Pons (tissue), 1 donor: Measurements from ENCODE around the gene NRXN3.
A peak's percentile ranks its signal among the peaks of the same experiment; 100 is the strongest.

Source experiments
- DNase-seq: peaks from one replicate; pipeline ENCODE4 v3.0.0-alpha.2; 2016; ENCODE audit warnings: low spot score

Gene NRXN3

DNA sequence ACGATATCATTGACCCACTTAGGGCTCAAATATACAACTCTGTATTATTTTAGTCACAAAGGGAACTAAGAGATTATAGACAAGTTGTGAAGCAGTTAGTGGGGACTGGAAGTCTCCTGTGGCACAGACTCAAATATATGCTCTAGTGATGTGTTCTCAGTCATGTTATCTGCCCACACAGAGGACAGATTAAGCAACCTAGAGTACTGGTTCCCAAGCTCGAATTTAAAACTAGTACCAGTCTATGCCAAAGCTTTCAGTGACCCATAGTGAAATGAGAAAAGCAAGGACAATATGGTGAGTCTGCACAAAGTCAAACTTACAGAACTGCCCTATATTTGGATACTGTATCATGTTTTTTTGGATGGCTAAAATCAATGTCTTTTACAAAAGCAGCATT, 1651.9 kb downstream of the NRXN3 start:
- no peak for DNase-seq

DNA sequence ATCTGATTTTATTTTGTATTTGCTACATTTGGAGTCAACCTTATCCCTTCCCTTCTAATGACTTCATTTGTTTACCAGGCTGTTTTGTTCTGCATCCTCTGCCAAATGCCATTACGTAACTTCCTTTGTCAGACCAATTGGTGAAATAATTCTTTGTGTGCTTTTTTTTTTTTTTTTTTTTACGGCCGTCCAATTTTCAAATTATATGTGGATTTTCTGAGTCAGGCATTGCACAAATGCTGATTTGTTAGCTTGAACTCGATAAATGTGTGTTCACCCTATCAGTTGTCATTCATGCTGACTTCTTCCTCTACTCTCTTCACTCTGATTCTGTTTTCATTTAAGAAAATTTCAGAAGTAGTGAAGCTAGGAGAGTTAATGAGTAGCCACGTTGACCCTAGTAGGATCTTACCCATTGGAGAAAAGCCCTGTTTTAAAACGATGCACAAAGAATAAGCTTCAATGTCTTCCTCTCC, 1654.9 kb downstream of the NRXN3 start:
- peak; percentile 96 for DNase-seq

DNA sequence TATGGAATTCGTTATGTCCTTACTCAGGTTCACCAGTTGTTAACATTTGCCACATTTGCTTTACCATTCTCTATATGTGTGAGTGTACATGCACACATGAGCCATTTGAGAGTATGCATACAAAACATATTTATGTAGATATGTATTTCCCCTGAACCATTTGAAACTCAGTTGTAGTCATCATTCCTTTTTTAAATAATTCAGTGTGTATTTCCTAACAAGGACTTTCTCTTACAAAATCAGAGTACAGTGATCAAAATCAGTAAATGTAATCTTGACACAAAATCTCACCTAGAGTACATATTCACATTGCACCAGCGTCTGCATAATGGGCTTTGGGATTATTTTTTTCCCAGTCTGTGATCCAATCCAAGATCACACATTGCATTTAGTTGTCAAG, 1656.2 kb downstream of the NRXN3 start:
- DNase-seq, result no peak

DNA sequence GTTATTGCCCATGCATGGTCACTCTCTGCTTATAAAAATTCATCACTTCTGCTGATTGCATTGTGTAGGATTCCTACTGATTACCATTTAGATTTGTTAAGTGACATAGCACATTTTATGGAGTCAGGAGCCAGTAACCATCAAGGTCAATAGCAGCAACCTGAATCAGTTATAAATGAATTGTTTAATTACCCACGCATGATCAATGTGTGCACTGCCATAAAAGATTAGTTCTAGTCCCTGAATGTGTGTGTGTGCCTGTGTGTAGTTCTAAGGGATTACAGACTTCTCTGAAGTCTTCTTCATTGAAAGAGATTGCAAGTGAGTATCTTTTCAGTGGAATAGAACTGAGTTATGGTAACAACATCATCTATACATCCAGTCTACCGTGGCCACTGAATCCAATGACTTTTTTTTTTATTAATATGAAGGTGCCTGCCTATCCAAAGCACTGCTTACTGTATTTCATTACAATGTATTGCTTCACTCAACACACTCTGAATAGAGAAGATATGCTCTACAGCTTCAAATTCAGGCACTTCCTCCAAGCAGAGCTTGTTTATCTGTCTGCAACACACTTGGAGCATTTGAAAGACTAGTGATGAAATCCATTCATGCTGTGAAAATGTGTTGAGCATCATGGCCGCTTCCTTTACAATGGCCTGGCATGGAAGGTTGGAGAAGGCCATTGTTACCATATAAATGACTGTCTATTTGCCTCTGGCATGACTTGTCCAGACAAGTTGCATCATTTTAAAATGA, 1659.4 kb downstream of the NRXN3 start:
- no peak for DNase-seq

DNA sequence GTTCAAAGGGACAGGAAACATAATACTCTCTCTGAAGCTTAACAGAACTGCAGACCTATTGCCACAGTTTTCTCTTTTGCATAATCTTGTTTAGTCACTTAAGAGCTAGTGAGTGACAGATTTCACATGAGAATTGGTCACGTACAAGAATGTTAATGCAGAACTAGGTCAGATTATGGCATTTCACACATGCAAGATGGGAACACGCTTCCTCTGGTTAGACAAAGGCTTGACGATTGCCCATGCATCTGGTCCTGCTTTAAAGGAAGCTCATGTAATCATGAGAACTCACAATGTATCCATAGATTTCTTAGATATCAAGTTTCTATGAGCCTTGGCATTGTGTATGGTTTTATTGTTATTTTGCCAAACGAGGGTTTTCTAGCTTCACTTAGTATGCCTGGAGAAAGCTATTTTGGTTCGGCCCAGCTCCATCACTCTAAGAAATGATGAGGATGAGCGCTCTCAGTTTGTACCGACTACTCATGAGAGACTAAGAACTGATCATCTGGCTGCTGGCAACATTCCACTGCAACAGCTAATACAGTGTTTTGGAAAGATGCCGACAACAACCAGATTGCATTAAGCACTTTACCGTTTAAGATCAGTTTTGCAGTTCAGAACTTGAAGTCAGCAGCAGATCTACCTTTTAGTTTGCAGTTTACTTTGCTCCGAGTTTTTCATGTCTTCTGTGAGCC, 1661.2 kb downstream of the NRXN3 start:
- no peak for DNase-seq

DNA sequence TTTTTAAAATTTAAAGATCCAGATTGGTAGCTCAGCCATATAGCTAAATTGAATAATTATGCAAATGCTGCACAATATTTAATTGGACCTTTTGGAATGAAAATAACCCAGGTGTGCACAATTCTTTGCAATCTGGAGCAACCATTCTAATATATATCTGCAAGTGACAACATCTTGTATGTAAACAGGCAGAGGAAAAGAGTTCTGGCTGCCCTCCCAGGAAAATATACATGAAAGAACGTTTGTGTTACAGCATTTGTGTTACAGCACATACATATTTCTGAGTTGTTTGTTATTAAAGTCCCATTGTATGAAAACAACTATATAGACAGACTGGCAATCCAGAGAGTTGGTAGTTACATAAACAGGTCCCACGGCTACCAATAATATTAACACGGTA, 1663.6 kb downstream of the NRXN3 start:
- no peak for DNase-seq

DNA sequence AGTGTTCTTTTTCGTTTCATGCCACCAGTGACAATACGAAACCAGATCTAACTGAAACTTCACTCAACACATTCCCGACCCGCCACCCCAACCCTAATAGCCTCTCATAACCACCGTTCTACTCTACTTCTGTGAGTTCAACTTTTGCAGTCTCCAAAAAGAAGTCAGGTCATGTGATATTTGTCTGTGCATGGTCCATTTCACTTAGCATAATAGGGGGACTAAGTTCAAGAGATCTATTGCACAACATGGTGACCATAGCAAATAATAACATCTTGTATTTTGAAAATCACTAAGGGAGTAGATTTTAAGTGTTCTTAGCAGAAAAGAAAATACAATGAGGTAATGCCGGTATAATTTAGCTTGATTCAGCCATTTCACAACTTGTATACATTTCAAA, 1664.7 kb downstream of the NRXN3 start:
- no peak for DNase-seq

DNA sequence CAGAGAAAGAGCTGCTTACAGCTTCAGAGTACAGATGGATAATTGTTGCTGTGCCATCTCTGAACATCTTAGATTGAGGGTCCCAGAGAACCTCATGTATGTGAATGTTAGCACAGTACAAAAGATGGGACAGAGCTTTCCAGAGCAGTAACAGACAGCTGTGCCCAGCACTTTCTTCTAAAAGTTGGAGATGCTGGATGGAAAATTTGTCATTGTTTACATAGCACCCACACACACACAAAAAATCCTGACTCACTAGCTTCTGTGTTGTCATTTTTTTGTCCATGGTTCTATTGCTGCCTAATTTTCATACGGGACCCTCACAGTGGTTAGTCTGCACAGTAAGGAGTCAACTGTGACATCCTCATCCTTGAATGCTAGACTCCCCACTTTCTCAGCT, 1666.4 kb downstream of the NRXN3 start:
- no peak for DNase-seq

DNA sequence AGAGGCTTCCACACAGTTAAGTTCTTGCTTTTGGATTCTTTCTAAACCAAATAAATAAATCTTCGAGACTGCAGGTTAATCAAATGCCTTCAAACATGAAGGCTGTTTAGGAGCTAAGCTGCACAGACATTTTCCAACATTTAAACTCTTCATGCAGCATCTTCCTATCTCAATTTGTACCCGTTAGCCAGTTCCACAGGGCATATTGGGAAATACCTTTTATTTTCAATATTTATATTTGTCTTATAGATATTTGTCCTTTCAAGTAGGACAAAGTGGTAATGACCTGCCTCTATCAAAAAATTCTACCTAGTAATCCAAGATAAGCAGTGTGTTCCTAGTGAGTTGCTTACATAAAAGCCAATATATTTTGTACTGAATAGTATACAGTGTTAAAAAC, 1667.5 kb downstream of the NRXN3 start:
- DNase-seq, result no peak

DNA sequence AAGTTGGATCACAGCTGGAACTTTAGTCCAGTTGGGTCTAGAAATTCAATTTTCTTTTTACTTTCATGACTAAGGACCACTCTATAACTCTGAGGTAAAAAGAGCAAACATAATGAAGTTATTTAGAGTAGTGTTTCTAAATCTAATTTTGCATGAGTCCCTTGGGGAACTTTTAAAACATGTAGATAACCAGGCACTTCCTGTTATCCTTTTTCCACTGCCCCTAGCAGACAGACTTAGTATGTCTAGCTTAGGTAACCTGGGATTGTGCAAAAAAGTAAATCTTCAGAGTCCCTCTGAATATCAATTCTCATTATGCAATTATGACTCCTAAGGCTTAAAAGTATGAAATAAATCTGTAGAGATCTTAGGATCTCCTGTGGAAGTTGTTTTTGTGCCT, 1669.9 kb downstream of the NRXN3 start:
- no peak for DNase-seq

DNA sequence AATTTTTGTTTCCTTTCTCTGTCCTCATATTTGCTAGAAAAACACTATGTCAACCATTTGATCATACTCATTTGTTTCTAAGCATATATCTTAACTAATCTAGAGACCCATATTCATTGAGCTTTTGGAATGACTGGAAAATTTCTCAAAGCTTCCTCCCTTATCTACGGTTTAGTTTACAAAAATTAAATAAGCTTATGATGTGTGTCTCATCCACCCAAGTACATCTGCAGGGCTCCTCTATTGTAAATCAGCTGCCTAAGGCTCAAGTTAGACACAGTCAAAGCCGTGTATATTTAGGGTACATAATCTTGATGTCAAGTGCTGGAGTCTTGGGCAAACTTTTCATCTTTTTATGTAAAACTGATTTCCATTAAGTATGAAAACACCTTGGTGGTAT, 1670.7 kb downstream of the NRXN3 start:
- DNase-seq, result no peak

DNA sequence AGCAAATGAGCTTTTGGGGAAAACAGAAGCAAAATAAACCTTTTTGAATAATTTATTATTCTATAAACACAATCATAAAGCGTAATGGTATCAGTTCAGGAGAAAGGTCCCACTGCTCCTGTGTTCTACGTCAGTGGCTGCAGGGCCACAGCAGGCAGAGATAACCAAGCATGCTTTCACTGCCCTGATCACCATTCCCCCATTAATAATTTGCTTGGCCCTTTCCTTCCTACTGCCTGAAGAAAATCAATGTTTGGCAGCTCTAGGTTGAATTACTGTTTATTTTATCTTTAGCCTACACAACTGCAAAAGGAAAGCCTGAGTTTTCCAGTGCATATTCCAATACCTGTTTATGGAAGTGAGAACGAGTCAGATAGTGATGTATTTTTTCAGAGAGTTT, 1671.3 kb downstream of the NRXN3 start:
- DNase-seq, result no peak

DNA sequence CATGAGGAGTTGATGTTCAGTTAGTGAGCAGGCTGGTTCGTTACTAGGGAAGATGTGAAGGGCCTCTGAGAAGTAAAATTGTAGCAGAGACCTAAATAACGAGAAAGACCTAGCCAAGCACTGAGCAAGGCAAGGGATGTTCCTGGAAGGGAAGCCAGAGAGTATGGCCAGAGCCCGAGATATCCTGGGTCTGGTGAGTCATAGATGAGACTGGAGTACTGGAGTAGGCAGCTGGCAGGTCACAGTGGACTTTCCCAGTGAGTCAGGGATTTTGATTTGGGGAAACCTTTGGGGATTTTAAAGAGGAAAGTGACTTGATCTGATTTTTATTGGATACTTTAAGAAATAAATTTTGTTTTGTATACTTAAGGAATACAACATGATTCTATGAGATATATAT, 1672.1 kb downstream of the NRXN3 start:
- no peak for DNase-seq

DNA sequence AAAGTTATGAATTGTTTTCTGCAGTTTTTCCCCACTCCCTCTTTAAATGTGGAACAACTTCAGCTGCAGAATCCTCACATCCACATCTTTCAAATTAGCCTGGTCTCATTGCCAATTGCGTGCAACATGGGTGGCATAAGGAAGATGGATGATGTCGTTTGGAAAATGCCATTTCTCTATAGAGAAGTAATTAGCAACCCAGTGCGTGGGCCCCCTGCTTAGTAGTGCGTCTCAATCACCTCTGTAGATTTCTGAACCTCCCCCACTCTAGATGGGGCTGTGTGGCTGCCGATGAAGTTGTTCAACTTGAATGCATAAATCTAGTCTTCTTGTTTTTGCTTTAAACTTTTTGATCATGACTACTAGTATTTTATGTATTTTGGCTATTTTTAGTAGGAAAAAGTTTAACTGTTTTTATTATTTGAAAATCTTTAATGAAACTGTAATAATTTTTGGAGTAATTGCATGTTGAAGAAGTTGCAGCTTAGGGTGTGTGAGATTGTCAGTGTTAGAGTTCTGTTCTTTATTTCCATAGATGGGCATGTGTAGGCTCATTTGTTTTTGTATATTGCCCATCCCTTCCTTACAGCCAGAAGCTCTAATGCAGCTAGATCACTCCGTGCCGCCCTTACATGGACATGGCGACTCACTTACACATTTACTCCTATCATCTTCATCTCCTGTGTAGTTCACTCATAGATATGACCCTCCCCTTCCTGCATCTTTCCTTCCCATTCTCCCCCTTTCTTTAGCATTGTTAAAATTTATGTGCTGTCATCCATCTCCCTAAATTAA, 1683.0 kb downstream of the NRXN3 start:
- DNase-seq, result no peak

DNA sequence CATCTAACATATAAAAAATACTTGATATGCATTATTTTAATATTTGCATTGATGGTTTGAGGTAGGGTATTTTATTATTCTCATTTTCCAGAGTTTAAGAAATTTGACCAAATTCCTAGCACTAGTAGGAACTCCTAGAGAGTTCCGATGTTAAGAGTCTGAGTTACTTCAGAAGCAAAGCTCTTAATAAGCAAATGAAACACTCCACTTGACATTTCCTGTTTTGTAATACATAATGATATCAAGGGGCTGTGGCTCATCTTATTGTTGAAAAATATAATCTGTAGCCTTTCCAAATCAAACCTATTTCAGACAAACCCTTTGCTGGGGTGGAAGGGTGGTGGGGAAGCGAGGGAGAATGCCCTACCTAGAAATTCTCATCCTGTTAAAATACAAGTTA, 1685.6 kb downstream of the NRXN3 start:
- no peak for DNase-seq

DNA sequence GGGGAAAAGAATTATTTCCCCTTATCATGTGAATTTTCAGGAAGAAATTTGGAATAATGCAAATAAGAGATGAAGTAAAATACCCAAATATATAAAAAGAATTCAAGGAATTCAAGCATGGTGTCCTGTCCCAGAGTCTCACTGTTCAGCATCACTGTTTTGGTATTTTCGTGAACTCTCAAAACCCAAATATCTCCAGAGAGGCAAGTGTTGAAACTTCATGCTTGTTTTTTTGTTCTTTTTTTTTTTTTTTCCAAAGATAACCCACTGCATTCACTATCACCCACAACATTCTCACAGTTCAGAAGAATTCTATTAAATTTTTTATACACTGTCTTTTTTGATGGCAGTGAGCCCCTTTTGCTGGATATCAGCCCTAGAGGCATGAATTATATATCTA, 1686.2 kb downstream of the NRXN3 start:
- no peak for DNase-seq

DNA sequence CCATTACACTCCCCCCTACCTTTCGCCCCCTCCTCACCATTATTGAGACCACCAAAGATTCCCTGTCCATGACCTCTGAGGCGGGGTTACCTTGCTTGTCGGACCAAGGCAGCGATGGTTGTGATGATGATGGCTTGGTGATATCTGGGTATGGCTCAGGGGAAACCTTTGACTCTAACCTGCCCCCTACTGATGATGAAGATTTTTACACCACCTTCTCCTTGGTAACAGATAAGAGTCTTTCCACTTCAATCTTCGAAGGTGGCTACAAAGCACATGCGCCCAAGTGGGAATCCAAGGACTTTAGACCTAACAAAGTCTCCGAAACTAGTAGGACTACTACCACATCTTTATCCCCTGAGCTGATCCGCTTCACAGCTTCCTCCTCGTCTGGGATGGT, 1690.9 kb downstream of the NRXN3 start:
- no peak for DNase-seq

DNA sequence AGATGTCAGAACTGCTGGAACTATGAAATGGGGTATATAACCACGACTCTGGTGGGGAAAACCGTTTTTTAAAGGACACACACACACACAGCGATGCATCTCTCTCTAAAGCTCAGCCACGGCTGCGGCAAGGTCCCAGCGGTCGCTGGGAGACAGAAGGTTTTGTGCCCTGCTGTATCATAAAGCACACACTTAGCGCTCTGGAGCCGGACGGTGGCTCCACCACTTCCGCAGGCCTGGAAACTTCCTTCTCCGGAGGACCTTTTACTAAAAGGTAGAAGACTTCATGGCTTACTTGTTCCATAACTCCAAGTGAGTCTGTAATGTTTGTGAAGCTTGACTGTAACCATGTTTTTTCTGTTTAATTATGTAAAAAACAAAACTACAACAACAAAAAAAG, 1691.9 kb downstream of the NRXN3 start:
- DNase-seq, result no peak

DNA sequence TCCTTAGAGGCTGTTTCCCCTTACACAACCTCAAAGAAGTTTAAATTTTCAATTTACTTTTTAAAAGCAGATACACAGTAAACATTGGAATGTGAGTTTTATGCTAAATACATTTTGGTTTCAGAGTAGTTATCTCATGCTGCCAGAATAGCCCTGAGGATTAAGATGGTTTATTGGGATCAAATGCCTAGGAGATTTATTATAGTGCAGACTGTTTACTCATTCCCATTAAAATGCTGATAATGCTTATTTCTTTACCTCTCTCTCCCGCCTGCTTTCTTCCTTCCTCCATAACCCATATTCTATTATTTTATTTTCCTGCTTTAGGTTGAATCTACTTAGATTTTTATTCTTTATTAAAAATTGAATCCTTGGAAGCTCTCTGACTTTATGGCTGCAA, 1701.0 kb downstream of the NRXN3 start:
- no peak for DNase-seq

DNA sequence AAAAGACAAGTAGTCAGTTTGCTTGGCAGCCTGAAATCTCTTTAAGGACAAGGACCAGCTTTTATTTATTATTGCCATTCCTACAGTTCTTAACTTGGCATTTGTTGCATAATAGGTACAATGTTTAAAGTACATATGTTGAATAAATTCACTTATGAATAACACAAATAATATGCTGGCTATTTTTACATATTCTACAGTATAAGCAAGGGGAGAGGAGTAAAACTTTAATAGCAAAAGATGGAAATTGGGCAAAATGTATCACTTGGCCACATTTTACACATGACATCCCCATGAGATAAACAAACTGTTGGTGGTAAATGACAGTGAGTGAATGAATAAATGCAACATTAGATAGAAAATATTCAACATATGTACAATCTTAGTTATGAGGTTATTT, 1708.1 kb downstream of the NRXN3 start:
- DNase-seq, result no peak

DNA sequence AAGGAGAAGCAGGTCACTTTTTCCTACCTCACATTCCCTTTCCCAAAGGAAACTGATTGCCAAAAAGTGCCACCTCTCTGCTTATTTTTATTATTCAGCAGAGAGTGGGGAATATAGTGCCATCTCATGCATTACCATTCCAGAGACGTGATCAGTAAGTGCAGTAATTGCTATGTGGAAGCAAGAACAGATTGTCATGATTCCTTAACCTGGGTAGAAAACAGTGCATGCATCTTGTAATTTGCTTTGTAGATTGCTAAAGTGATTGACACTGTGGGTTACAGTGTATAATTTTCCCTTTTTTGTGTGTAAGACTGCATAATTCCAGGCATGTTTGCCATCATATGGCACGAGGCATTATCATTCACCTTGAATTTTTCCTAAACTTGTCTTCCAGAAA, 1708.6 kb downstream of the NRXN3 start:
- no peak for DNase-seq

DNA sequence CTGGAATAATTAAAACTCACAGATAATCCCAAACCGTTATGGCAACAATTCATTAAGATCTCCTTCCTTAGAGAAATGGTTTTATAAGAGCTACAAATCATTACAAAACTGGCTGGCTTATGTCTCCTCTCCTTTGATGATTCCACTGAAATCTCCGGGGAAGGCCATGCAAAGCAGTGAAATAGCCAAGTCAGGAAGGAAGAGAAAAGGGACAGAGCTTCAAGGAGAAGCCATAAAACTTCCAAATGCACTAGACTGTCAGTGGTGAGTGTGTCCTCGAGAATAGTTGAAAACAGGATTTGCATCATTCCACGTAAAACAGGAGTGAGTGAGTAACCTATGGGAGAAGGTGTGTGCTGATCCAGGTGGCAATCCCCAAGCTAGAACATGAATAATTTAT, 1711.1 kb downstream of the NRXN3 start:
- DNase-seq, result no peak

DNA sequence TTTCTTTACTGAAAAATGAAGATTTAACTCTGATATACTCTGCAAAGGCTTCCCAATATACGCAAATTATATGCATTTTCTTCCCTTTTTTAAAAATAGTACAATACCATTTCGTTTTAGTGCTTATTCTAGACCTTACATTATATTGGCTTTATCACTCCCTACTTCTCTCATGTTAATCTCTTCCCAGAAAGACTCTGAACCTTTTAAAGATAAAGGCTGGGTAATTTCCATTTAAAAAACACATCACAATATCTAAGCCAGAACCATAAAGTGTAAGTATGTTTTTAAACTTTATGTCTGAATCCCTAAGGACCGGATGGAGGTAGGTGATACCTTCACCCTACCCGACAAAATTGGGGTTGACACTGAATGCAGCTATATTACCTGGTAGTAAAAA, 1720.4 kb downstream of the NRXN3 start:
- no peak for DNase-seq
